Erythroblast (primary cell): ENCODE results near the gene SAMSN1.

ENCODE experiments used
- GATA1 ChIP-seq: IDR thresholded peaks from 2 replicates; pipeline ENCODE4 v1.6.1; 2011; ENCODE audit warnings: low read depth, mild to moderate bottlenecking, control low read depth, low read length, moderate library complexity
- POLR2A ChIP-seq: IDR thresholded peaks from 2 replicates; pipeline ENCODE4 v1.6.1; 2011; ENCODE audit warnings: mild to moderate bottlenecking, low read length

DNA sequence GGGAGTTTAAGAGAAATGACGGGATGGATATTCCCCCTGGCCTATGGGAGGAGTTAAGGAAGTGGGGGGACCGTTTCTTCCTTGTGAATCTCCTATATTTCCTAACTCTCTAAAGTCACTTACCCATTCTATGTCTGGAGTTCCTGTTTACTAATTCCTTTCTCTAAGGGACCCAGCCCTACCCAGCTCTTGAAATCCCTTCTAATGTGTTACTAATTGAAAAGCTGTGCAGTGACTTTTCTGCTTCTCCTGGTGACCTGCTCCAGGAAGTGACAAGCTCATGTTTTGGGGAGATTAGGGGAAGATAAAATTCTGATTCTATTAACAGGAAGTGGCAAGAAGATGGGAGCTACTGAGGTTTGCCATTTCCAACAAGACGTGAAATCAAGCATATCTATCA lies 4.0 kb upstream of the SAMSN1 start:
- TF ChIP-seq POLR2A (no peak), GATA1 (no peak)
